ENCODE results near the gene SLC33A1. TPM values are rescaled to one million over a fixed set of nuclear protein-coding genes. Genes with fewer than 3 reads are reported as not detected.

Gene SLC33A1
- total and polyA plus RNA-seq, 2 of the 13 experiments (the other 11 are each of a cell fraction or from before 2014, with no cell fraction given) = 20.0 to 32.1 TPM

GRCh38 chr3:155854141-155854940, at the start of gene SLC33A1 (continued):
- no peak for TF ChIP-seq TBP (CRISPR knock-in tag; IDR thresholded peaks at IDR 0.05)
- no peak for TF ChIP-seq ZNF10 (CRISPR knock-in tag; IDR thresholded peaks at IDR 0.05; ENCODE audit: borderline replicate concordance, low read depth)
- no peak for TF ChIP-seq ZMAT5 (CRISPR knock-in tag; IDR thresholded peaks at IDR 0.05; ENCODE audit: borderline replicate concordance, low read depth)
- peak; percentile 93; the same call in 1 of the 2 replicates for TF ChIP-seq ZNF253 (CRISPR knock-in tag; IDR thresholded peaks at IDR 0.05; ENCODE audit: borderline replicate concordance)
- no peak; the same call in 1 of the 2 replicates for TF ChIP-seq ZNF652 (CRISPR knock-in tag; IDR thresholded peaks at IDR 0.05; ENCODE audit: borderline replicate concordance, low read depth)
- peak; percentile 95 for TF ChIP-seq PHF5A (CRISPR knock-in tag; IDR thresholded peaks at IDR 0.05; ENCODE audit: low read depth, unreplicated experiment)
- no peak for TF ChIP-seq CC2D1A (CRISPR knock-in tag; IDR thresholded peaks at IDR 0.05)
- peak; percentile 94 for TF ChIP-seq BHLHE40 (IDR thresholded peaks at IDR 0.05; ENCODE audit: low read length)
- TF ChIP-seq ZNF781 (CRISPR knock-in tag; IDR thresholded peaks at IDR 0.05; ENCODE audit: borderline replicate concordance, not compliant biosample characterization) = no peak
- peak; percentile 1; the same call in 1 of the 2 replicates for TF ChIP-seq CREB3 (CRISPR knock-in tag; IDR thresholded peaks at IDR 0.05)
- TF ChIP-seq ZBTB3 (CRISPR knock-in tag; IDR thresholded peaks at IDR 0.05; ENCODE audit: borderline replicate concordance, low read depth) = peak; percentile 84; the same call in 1 of the 2 replicates
- no peak for TF ChIP-seq AGO2 (optimal IDR thresholded peaks at IDR 0.05; ENCODE audit: low read depth, low read length)
- no peak for TF ChIP-seq NFE2L1 (CRISPR knock-in tag; IDR thresholded peaks at IDR 0.05; ENCODE audit: borderline replicate concordance)
- TF ChIP-seq ZNF30 (CRISPR knock-in tag; IDR thresholded peaks at IDR 0.05) = 0 out of 2 replicates have a peak, but pooled peaks have one; percentile 33
- TF ChIP-seq FOXP1 (IDR thresholded peaks at IDR 0.05) = no peak
- TF ChIP-seq FOXP1 (CRISPR knock-in tag; IDR thresholded peaks at IDR 0.05) = peak; percentile 67
- peak; percentile 83 for TF ChIP-seq ZNF18 (CRISPR knock-in tag; IDR thresholded peaks at IDR 0.05; ENCODE audit: insufficient replicate concordance)
- TF ChIP-seq ZBTB42 (CRISPR knock-in tag; IDR thresholded peaks at IDR 0.05) = no peak
